GM18867 (cell line): ENCODE measurements around the gene EXOC8.
A peak's percentile ranks its signal among the peaks of the same experiment; 100 is the strongest.
"Not testable (repeated sequence)": the region's sequence is repeated elsewhere in the genome, so short reads cannot be mapped to it uniquely, and the experiment has no call there.

Source experiments
- ATAC-seq: cut with Tn5 transposase; IDR thresholded peaks from one replicate; pipeline ENCODE4 v1.9.1; 2021; ENCODE audit warnings: mild to moderate bottlenecking, moderate library complexity; ENCODE audit not compliant: unreplicated experiment

EXOC8 gene

DNA sequence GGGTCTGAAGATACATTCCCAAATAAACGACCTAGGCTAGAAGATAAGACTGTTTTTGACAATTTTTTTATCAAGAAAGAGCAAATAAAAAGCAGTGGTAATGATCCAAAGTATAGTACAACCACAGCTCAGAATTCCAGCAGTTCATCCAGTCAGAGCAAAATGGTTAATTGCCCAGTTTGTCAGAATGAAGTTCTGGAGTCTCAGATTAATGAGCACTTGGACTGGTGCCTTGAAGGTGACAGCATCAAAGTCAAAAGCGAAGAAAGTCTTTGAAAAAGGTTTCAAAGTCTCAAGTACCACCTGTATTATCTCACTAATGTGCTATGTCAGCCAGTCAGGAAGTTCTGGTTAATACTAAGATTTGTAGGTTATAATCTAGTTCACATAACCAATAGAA, 15.4 kb upstream of the EXOC8 start:
- ATAC-seq, result no peak

GRCh38 chr1:231351816-231352215, 14.2 kb upstream of the EXOC8 start:
- no peak for ATAC-seq

DNA sequence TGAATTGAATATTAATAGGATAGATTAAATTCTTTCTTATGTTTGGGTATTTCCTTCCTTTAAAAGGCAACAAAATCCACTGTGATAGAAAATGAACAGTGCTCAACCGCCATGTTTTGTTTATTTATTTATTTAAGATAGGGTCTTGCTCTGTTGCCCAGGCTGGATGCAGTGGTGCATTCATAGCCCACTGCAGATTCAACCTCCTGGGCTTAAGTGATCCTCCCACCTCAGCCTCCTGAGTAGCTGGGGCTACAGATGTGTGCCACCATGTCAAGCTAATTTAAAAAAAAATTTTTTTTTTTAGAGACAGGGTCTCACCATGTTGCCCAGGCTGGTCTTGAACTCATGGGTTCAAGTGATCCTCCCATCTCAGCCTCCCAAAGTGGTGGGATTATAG, 11.2 kb upstream of the EXOC8 start:
- ATAC-seq, result not testable (repeated sequence)

- ATAC-seq, result no peak
Measured at GRCh38 chr1:231348442-231348841, 10.8 kb upstream of the EXOC8 start.

DNA sequence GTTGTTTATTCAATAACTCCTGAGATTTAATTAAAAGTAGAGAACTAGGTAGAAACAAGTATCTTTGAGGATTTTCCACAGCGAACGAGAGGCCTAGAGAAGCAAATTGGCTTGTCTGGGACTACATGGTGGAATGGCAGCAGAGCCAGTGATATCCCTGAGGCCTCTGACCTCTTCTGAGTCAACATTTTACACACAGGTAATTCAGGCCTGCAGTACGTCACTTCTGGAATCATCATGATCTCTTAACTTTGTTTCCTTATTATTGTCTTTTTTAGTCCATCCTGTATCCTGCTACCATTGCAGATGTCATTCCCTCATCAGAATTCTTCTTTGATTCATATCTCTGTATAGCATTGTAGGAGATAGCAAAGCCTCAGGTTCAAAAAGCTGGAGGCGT, 10.3 kb upstream of the EXOC8 start:
- ATAC-seq, result no peak

DNA sequence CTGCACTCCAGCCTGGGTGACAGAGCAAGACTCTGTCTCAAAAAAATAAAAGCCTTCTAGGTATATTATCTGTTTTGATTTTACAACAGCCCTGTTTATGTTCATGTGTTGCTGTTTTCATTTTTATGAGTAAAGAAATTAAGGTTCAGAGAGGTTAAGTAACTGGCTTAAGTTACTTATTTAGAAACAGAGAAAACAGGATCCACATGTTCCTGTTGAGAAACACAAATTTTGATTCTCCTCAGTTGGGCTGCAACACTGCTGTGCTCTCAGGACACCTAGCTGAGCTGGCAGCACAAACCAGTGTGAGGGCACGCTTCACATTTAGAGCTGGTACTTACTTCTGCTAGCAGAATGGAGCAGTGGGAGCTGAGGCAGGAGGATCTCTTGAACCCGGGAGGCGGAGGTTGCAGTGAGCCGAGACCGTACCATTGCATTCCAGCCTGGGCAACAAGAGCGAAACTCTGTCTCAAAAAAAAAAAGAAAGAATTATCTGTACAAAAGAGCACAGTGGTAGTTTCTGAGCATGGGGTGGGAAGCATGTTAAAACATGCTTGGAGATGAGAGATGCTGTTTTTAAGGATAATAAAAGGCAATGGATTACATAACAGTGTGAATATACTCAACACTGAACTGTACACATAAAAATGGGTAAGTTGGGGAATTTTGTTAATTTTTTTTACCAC, 2.8 kb upstream of the EXOC8 start:
- no peak for ATAC-seq

GRCh38 chr1:231338270-231339128, 847 bp upstream of the EXOC8 start, which contains the start of gene SPRTN:
Gene SPRTN, plus strand, starts transcription at chr1:231338293. Its CDS starts 91 bp downstream, at chr1:231338384.
- ATAC-seq, result peak; percentile 5

DNA sequence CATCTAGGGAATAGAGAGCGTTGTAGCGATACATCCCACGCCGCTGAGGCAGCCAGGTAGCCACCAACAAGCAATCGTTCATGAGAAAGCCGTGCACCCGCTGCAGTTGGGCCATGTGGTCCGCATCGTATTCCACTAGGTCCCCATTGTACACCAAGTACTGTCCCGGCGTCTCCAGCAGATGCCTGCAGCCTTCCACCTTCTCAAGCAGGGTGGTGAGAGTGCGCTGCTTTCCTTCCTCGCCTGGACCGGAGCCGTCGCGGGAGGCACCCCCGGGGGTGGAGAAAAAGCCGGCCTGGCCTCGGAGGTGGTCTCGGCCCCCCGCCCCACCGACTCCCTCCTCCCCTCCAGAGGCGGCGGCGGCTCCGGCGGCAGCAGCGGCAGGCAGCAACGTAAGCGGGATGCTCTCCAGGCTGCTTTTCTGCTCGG, 595 bp downstream of the EXOC8 start:
- ATAC-seq, result peak; percentile 2

GRCh38 chr1:231335663-231336602, 1.7 kb downstream of the EXOC8 start:
- ATAC-seq, result no peak

- ATAC-seq, result no peak
Measured at GRCh38 chr1:231334952-231335351, 2.7 kb downstream of the EXOC8 start.

GRCh38 chr1:231334079-231334666, 3.5 kb downstream of the EXOC8 start:
- peak; percentile 31 for ATAC-seq

DNA sequence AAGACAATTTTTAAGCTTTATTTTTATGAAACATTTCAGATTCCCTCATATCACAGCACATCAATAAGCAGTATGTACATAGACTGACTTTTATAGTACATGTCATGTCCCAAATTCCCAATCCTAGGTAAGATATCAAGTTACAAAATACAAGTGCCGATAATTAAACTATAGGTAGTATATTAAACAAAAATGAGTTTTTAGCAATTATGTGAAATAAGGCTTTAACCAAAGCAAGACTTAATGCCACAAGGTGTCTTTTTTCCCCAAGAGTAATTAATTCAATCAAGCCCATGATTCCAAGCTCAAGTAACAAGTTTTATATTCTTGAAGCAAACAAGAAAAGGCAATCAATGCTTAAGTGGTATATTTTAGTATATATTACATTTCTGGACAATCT, 4.9 kb downstream of the EXOC8 start:
- no peak for ATAC-seq

DNA sequence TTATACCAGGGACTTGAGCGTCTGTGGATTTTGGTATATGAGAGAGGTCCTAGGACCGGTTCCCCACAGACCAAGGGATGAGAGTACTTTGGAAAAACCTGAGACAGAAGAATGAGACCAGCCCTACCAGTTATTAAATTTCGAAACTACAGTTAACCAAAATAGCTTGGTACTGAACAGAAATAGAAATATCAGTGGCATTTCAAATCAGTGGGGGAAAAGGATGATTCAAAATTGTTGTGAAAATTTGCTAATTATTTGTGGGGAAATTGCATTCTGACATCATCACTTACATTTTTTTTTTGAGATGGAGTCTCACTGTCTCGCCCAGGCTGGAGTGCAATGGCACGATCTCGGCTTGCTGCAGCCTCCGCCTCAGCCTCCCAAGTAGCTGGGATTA, 8.2 kb downstream of the EXOC8 start:
- ATAC-seq, result no peak

- ATAC-seq, result no peak
Measured at GRCh38 chr1:231327617-231328016, 10.0 kb downstream of the EXOC8 start.

- ATAC-seq, result no peak
Measured at GRCh38 chr1:231326248-231326647, 11.4 kb downstream of the EXOC8 start.

- no peak for ATAC-seq
Measured at GRCh38 chr1:231324660-231325059, 13.0 kb downstream of the EXOC8 start.

DNA sequence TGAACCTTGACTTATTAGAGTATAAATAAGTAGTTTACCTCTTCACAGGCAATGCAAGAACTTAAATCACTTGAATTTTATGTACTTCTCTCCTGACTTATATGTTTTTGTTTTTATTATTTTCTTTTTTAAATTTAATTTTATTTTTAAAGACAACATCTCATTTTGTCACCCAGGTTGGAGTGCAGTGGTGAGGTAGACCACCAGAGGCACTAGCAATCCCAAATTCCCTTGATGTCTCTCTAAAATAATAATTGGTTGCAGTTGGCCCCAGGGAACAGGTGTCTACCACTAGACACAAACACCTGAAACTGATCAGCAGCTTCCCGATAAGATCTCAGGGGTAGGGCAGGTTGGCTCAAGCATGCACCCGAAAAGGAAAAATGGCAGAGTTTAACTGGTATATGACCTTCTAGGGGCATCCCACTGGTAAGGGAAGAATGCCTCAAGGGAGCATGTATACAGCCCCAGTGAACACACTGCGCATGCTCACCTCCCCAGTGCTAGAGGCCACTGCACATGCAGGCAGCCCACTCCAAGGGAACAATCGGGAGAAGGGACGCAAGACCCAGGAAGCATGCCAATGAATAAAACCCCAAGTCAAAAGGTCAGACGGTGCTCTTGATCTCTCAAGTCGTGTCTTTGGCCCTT, 14.6 kb downstream of the EXOC8 start:
- no peak for ATAC-seq

DNA sequence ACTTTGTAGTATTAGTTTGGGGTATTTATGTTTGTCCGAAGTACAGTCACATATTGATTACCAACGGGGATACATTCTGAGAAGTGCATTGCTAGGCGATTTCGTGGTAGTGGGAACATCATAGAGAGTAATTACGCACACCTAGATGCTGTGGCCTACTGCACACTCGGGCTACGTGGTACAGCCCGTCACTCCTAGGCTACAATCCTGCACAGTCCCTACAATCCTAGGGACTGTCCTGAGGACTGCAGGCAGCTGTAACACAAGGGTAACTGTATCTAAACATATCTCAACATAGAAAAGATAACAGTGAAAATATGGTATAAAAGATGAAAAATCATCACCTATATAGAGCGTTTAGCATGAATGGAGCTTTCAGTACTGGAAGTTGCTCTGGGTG, 18.6 kb downstream of the EXOC8 start:
- ATAC-seq, result no peak

- ATAC-seq, result no peak
Measured at GRCh38 chr1:231318568-231318967, 19.1 kb downstream of the EXOC8 start.

DNA sequence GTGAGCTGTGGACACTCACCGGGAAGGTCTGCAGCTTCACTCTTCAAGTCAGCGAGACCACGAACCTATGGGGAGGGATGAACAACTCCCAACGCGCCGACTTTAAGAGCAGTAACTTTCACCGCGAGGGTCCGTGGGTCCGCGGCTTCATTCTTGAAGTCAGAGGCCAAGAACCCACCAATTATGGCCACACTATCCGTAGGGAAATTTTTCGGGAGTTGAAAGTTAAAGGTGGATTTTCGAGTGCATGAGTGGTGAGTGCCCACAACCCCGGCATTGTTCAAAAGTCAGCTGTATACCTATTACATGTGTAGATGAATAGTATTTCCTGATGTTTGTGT, 19.7 kb downstream of the EXOC8 start:
- ATAC-seq, result no peak
